GM12891 (cell line): ENCODE data around the gene VPS11.

Source experiments
- POLR2A ChIP-seq: IDR thresholded peaks from 2 replicates; pipeline ENCODE4 v1.6.1; 2011; ENCODE audit warnings: low read depth, low read length, control low read depth
- POLR2AphosphoS5 ChIP-seq: IDR thresholded peaks from 2 replicates; pipeline ENCODE4 v1.6.1; 2011; ENCODE audit warnings: low read depth, low read length, control low read depth
- SPI1 ChIP-seq: IDR thresholded peaks from 2 replicates; pipeline ENCODE4 v1.6.1; 2011; ENCODE audit warnings: low read depth, low read length, control low read depth
- TAF1 ChIP-seq: IDR thresholded peaks from 2 replicates; pipeline ENCODE4 v1.6.1; 2011; ENCODE audit warnings: low read depth, low read length, control low read depth

DNA sequence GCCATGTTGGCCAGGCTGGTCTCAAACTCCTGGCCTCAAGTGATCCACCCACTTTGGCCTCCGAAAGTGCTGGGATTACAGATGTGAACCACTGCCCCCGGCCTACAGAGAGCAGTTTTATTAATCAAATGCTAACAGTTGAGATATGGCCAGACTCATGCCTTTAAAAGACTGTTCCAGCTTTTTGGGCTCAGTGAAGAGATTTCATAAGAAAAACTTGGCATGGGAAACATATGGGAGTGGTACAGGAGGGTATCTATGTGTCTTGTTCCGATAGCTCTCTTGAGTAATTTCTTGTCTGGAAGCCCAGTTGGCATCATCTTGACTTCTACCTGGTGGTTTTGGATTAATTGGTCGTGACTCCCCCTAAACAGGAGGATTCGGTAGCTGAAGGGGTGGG lies 28.7 kb upstream of the VPS11 start:
- no peak for TF ChIP-seq TAF1
- no peak for TF ChIP-seq POLR2AphosphoS5
- TF ChIP-seq POLR2A: no peak
- no peak for TF ChIP-seq SPI1
